ENCODE results near the gene IL1RAPL1.

The IL1RAPL1 gene

GRCh38 chrX:29687687-29688086 lies 1100.4 kb downstream of the IL1RAPL1 start:
- H3K4me3 ChIP-seq (ENCODE audit: low read depth, low read length) = no peak overlapping the region
- no peak for DNase-seq (ENCODE audit: low read depth)
- TF ChIP-seq CTCF (IDR thresholded peaks at IDR 0.05; ENCODE audit: low read depth, low read length) = no peak
- TF ChIP-seq POLR2A (IDR thresholded peaks at IDR 0.05; ENCODE audit: extremely low read depth, insufficient read length) = no peak
- TF ChIP-seq, protein P1, sequence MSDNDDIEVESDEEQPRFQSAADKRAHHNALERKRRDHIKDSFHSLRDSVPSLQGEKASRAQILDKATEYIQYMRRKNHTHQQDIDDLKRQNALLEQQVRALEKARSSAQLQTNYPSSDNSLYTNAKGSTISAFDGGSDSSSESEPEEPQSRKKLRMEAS (IDR thresholded peaks at IDR 0.05; ENCODE audit: low read depth, low read length) = no peak
- no peak for TF ChIP-seq MYC (IDR thresholded peaks at IDR 0.05; ENCODE audit: low read depth, low read length)

- TF ChIP-seq POLR2A (IDR thresholded peaks at IDR 0.05; ENCODE audit: extremely low read depth, insufficient read length) (no peak), MYC (IDR thresholded peaks at IDR 0.05; ENCODE audit: low read depth, low read length) (no peak), CTCF (IDR thresholded peaks at IDR 0.05; ENCODE audit: low read depth, low read length) (no peak)
- TF ChIP-seq, protein P1 (IDR thresholded peaks at IDR 0.05; ENCODE audit: low read depth, low read length) = no peak
- H3K4me3 ChIP-seq (ENCODE audit: low read depth, low read length) = no peak overlapping the region
- DNase-seq (ENCODE audit: low read depth) = no peak
These were observed 1102.8 kb downstream of the IL1RAPL1 start for GRCh38 chrX:29690061-29690460.

- no peak overlapping the region for H3K4me3 ChIP-seq (ENCODE audit: low read depth, low read length)
- TF ChIP-seq MYC (IDR thresholded peaks at IDR 0.05; ENCODE audit: low read depth, low read length) = no peak
- TF ChIP-seq, protein P1 (IDR thresholded peaks at IDR 0.05; ENCODE audit: low read depth, low read length) = no peak
- no peak for TF ChIP-seq POLR2A (IDR thresholded peaks at IDR 0.05; ENCODE audit: extremely low read depth, insufficient read length)
- DNase-seq (ENCODE audit: low read depth) = no peak
These were observed 1103.8 kb downstream of the IL1RAPL1 start for GRCh38 chrX:29691044-29691443.

DNA sequence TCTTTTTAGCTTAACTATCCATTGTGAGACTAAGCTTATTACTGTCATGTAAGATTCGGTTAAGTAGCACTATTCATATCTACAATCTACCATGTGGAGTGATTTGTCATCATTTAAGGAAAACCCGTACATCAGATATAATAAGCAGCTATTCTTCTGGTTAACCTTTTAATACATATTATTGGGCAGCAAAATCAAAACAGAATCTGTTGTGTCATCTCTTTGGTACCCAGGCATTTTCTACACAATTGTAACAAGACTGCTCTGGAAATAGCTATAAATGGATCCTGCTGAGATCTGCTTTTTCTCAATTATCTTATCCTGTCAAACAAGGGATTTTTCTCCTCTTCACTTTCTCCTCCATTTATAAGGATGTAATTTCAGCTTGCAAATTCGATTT lies 1106.7 kb downstream of the IL1RAPL1 start:
- DNase-seq (ENCODE audit: low read depth) = no peak
- H3K4me3 ChIP-seq (ENCODE audit: low read depth, low read length) = no peak overlapping the region
- TF ChIP-seq MYC (IDR thresholded peaks at IDR 0.05; ENCODE audit: low read depth, low read length) (no peak), POLR2A (IDR thresholded peaks at IDR 0.05; ENCODE audit: extremely low read depth, insufficient read length) (no peak)

- DNase-seq (ENCODE audit: low read depth) = no peak
- TF ChIP-seq POLR2A (IDR thresholded peaks at IDR 0.05; ENCODE audit: extremely low read depth, insufficient read length) = no peak
- TF ChIP-seq, protein P1 (IDR thresholded peaks at IDR 0.05; ENCODE audit: low read depth, low read length) = no peak
- no peak for TF ChIP-seq MYC (IDR thresholded peaks at IDR 0.05; ENCODE audit: low read depth, low read length)
- no peak for TF ChIP-seq CTCF (IDR thresholded peaks at IDR 0.05; ENCODE audit: low read depth, low read length)
- no peak overlapping the region for H3K4me3 ChIP-seq (ENCODE audit: low read depth, low read length)
These were observed 1112.0 kb downstream of the IL1RAPL1 start for GRCh38 chrX:29699239-29699638.

DNA sequence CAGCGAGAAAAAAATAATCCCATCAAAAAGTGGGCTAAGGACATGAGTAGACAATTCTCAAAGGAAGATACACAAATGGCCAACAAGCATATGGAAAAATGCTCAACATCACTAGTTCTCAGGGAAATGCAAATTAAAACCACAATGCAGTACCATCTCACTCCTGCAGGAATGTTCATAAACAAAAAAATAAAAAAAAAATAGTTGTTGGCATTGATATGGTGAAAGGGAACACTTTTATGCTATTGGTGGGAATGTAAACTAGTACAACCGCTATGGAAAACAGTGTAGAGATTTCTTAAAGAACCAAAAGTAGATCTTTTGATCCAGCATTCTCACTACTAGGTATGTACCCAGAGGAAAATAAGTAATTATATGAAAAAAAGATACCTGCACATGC lies 1119.8 kb downstream of the IL1RAPL1 start:
- H3K4me3 ChIP-seq (ENCODE audit: low read depth, low read length) = no peak overlapping the region
- no peak for DNase-seq (ENCODE audit: low read depth)
- TF ChIP-seq CTCF (IDR thresholded peaks at IDR 0.05; ENCODE audit: low read depth, low read length) (no peak), POLR2A (IDR thresholded peaks at IDR 0.05; ENCODE audit: extremely low read depth, insufficient read length) (no peak), MYC (IDR thresholded peaks at IDR 0.05; ENCODE audit: low read depth, low read length) (no peak)
- TF ChIP-seq, protein P1 (IDR thresholded peaks at IDR 0.05; ENCODE audit: low read depth, low read length) = no peak

DNA sequence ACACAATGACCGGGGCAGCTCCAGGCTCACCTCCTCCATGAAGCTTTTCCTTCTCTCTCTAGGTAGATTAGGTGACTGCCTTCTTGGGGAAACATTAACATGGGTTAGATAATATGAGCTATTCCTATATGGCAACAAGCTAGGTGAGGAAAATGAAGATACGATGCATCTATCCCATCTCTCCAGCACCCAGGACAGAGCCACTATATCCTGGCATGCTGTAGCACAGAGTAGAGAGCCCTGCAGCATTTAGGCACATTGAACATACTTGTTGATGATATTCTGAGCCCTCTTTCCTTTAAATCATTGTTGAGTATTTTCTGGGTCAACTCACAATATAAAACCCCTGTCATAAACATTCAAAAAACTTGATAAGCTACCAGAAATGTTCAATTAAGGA lies 1133.9 kb downstream of the IL1RAPL1 start:
- no peak for DNase-seq (ENCODE audit: low read depth)
- no peak for TF ChIP-seq POLR2A (IDR thresholded peaks at IDR 0.05; ENCODE audit: extremely low read depth, insufficient read length)
- TF ChIP-seq CTCF (IDR thresholded peaks at IDR 0.05; ENCODE audit: low read depth, low read length) = no peak
- no peak for TF ChIP-seq MYC (IDR thresholded peaks at IDR 0.05; ENCODE audit: low read depth, low read length)
- TF ChIP-seq, protein P1 (IDR thresholded peaks at IDR 0.05; ENCODE audit: low read depth, low read length) = no peak
- no peak overlapping the region for H3K4me3 ChIP-seq (ENCODE audit: low read depth, low read length)

Data from NB4 (cell line).